Activated CD4-positive, alpha-beta T cell treated with anti-CD3 and anti-CD28 coated beads, Interleukin-2, amount 50 U/mL, for 48 hours (primary cell): ENCODE results near the gene PXMP4.

ENCODE experiments used
- DNase-seq, 2 experiments: peaks; one replicate each; pipeline ENCODE4 v3.0.0-alpha.2; 2020

Gene PXMP4

GRCh38 chr20:33731693-33732165, 11.6 kb upstream of the PXMP4 start, which contains the start of gene ZNF341:
Gene ZNF341, plus strand, starts transcription at chr20:33731996. Its CDS starts 26 bp downstream, at chr20:33732022.
- peak; percentile 87 to 89 for DNase-seq

GRCh38 chr20:33730946-33731692, 11.0 kb upstream of the PXMP4 start:
- no peak for DNase-seq

DNA sequence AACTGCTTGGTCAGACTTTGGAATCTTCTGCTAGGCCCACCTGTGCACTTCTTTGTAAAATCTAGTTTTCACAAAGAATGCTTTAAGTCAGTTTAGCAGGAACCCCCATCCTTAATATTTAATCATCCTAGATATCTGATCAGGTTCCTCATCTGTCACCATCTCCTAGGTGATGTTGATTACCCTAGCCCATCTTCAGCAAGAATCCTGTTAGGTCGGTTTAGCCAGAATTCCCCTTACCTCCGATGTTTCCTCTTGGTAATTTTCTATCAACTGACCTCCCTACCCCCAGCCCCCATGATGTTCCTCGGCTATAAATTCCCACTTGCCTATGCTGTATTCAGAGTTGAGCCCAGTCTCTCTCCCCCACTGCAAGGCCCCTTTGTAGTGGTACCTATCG, 9.0 kb upstream of the PXMP4 start:
- no peak for DNase-seq

DNA sequence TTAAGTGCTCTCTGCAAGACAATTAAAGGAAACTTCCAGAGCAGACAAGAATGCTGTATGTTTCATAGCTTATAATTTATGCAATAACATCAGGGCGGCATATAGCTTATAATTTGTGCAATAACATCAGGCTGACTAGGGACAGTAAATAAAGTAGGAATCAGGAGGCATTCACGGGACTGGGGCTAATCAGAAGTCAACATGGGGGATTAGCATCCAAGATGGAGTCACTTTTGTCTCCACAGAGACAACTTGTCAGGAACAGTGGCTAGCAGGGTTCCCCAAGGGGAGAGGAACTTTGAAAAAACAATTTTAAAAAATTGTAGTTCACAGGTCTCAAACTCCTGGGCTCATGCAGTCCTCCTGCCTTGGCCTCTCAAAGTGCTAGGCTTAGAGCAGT, 8.4 kb upstream of the PXMP4 start:
- DNase-seq: no peak

GRCh38 chr20:33727806-33728205, 7.7 kb upstream of the PXMP4 start:
- no peak for DNase-seq

GRCh38 chr20:33727115-33727479, 7.0 kb upstream of the PXMP4 start:
- no peak for DNase-seq

GRCh38 chr20:33725607-33726264, 5.6 kb upstream of the PXMP4 start:
- DNase-seq: no peak

DNA sequence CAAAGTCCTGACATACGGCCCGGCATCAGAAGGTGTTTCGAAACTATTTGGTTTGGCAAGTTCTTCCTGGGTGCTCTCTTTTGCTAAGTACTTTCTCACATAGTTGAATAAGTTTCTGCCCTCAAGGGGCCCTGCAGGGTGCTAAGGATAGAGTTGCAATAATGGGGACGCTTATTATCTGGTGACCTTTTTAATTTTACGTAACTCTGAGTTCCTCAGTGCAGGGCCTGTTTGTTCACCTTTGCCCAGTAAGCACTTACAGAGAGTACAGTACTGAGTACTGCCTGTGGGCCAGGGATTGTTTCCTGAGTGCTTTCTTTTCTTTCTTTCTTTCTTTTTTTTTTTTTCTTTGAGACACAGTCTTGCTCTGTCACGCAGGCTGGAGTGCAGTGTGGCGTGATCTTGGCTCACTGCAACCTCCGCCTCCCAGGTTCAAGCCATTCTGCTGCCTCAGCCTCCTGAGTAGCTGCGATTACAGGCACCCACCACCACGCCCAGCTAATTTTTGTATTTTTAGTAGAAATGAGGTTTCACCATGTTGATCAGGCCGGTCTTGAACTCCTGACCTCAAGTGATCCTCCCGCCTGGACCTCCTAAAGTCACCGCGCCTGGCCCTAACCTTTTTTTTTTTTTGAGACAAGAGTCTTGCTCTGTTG, 4.5 kb upstream of the PXMP4 start:
- no peak for DNase-seq

DNA sequence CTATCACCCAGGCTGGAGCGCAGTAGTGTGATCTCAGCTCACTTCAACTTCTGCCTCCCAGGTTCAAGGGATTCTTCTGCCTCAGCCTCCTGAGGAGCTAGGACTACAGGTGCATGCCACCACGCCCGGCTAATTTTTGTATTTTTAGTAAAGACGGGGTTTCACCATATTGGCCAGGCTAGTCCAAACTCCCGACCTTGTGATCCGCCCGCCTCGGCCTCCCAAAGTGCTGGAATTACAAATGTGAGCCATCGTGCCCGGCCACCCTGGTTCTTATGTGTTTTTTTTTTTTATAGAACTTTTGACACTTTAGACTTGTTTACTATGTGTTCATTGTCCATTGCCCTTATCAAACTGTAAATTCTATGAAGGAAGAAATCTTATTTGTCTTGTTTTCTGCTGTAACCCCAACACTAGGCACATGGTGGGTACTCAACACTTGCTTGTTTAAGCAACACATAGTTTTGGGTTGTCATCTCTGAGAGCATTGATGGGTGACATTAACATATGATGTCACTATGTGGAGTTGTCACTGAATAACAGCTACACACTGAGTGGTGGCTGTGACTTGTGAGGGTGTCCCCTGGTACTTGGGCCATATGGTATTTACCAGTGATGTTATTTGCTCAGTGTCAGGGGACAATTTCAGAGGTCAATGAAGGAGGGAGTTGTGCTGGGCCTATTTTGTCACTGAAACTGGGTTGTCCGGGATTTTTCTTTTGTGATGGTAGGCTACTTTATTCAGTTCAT, 1.5 kb upstream of the PXMP4 start:
- no peak for DNase-seq

GRCh38 chr20:33719277-33719988, 677 bp downstream of the PXMP4 start:
- DNase-seq: peak in 1 of 2 experiments; percentile 10

- DNase-seq: no peak
These were observed 3.6 kb downstream of the PXMP4 start for GRCh38 chr20:33716498-33716897.

- no peak for DNase-seq
These were observed 6.2 kb downstream of the PXMP4 start for GRCh38 chr20:33713865-33714367.

GRCh38 chr20:33711446-33711738, 8.7 kb downstream of the PXMP4 start:
- DNase-seq: no peak

DNA sequence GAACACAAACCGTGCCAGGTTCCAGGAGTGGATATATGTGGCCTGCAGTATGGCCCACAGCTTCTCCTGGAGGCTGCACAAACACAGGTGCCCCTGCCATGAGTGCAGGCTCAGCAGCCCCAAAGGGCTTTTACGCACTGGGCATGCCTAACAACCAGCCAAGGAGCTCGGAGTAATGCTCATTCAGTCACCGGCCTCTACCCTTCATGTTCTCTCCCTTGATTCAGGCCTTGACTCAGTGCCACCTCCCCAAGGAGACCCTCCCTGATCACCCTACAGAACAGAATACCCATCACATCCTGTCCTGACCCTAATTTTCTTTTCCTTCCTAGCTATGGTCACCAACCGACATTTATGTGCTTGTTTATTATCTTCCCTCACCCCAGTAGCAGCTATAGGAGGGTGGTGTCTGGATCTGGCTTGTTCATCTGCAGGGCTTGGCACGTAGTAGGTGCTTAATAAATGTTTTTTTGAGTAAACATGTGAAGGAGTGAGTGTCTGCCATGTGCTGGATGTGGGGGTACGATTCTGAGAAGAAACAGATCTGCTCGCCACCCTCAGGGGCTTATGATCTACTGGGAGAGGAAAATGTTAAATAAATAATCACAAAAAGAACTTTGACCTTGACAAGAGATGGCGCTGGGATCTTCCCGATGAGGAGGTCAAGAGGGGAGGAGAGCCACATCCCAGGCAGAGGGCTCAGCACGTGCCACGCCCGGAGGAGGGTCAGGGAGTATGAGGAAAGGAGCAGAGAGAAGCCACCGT, 9.2 kb downstream of the PXMP4 start:
- no peak for DNase-seq

GRCh38 chr20:33709905-33710541, 10.1 kb downstream of the PXMP4 start:
- DNase-seq: no peak

DNA sequence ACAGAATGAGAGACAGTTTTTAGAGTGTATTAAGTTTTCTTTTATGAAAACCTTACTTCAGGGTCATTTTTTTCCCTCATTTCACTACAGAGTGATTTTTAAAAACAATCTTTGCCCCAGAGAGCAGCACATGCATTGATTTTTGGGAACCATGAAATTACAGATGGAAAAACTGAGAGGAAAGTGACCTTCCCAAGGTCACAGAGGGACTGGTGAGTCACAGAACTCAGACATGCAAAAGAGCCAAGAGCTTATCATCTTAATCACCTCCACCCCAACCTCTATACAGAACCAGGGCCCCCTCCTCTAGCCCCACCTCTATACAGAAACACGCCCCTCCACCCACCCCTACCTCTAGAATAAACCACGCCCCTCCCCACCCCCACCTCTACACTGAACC, 10.7 kb downstream of the PXMP4 start:
- peak in 1 of 2 experiments; percentile 21 for DNase-seq

- no peak for DNase-seq
These were observed 12.4 kb downstream of the PXMP4 start for GRCh38 chr20:33707668-33708067.

DNA sequence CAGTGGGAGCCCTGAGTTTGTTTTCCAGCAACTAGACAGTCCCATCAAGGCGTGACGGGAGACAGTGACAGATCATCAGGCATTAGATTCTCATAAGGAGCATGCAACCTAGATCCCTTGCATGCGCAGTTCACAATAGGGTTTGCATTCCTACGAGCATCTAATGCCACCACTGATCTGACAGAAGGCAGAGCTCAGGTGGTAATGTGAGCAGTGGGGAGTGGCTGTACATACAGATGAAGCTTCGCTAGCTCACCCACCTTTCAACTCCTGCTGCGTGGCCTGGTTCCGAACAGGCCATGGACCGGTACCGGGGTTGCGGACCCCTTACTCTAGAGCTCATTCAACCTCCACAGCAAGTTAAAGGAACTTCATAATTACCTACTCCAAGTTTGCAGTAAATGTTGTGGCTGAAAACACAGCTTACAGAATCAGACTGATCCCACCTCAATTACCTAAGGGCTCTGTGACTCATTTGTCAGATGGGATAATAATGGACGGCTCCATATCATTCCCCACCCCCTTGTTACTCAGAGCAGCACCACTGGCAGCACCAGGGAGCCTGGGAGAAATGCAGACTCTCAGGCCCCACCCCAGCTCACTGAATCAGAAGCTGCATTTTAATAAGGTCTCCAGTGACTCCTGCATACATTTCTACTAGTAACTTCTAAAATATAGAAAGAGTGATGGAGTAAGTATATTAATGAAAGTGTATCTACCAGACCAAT, 15.7 kb downstream of the PXMP4 start:
- no peak for DNase-seq

DNA sequence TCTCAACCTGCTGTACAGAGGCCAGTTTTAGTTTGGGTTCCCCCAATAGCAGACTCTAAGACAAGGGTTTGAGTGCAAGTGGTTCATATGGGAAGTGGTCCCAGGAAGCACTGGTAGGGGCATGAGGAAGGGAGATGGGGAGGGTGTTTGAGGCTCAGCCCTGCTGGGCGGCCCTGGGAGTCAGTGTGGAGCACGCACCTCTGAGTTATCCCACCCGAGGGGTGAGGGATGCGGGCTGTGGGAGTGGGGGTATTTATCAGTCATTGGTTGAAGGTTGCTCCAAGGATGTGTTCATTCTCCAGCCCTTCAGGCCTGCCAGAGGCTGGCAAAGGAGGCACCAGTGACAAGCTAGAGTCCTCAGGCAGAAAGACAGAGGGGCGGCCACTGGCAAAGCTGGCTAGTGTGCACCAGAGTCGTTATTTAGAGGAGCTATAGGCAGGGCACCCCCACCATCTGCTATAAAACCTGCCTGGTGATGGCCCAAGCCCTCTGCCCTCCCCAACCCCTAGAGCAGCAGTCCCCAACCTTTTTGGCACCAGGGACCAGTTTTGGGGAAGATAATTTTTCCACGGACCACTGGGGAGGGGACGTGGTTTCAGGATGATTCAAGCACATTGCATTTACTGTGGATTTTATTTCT, 16.5 kb downstream of the PXMP4 start:
- no peak for DNase-seq

- DNase-seq: no peak
These were observed 17.2 kb downstream of the PXMP4 start for GRCh38 chr20:33702861-33703260.
